GM19351 (cell line): Measurements from ENCODE around the gene DMBX1.

Experiments
- ATAC-seq: cut with Tn5 transposase; IDR thresholded peaks from one replicate; pipeline ENCODE4 v1.9.1; 2021; ENCODE audit warnings: mild to moderate bottlenecking, moderate library complexity; ENCODE audit not compliant: unreplicated experiment

The DMBX1 gene

DNA sequence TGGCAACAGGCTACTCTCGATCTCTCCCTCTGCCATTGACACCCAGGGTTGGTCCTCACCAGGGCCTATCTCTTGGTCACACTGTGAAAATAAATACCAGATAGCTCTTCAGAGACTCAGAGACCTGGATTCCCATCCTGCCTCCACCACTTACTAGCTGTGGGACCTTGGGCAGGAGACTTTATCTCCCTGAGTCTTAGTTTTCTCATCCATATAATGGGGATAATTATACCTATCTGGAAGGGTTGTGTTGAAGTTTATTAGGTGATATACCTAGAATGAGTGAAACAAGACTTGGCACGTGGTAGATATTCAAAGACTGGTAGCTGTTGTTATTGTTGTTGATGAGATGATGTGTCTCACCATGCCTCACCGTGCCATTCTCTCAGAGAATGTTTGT, 7.4 kb downstream of the DMBX1 start:
- ATAC-seq = no peak

DNA sequence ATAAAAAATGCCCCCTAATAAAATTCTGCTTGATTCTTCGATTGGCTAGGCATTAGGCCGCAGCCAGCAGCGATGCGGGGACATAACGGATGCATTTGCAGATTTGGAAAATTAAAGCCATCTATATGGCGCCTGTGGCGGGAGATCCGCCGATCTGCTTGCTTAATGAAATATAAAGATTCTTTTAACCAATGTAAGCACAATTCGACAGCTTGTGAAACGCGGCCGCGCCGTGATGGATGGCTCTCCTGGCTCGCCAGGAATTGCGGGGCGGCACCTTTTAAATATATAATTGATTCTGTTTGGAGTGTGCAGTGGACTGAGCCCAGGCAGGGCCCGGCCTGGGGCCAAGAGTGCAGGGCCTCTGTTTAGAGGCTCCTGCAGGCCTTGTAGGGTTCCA, 8.0 kb downstream of the DMBX1 start:
- ATAC-seq = no peak

DNA sequence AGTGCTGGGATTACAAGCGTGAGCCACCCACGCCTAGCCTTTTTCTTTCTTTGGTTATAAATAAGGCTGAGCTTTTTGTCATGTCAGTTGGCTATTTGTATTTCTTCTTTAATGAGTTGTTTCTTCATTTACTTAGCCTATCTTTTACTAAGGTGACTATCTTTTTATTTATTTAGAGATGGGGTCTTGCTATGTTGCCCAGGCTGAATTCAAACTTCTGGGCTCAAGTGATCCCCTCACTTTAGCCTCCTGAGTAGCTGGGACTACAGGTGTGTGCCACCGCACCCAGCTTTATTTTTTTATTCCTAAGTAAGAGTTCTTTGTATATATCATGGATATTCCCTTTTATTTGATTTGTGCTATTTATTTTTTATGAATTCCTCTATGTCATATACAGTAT, 11.9 kb downstream of the DMBX1 start:
- no peak for ATAC-seq

DNA sequence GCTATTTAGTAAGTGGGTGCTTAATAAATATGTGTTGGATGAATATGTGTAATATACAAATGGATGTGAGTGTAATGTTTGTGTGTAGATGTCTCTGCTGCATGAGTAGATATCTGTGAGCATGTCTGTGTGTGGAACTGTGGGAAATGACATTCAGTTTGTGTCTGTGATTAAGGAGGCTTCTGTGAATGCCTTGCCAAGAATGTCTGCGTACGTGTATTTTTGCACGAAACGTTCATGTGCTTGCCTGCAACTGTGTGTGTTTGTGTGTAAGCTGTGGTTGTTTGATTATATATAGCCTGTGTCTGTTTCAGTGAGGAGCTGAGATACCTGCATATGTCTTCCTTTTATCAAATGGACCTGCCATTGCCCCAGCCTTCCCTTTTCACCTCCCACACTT, 13.8 kb downstream of the DMBX1 start:
- no peak for ATAC-seq

DNA sequence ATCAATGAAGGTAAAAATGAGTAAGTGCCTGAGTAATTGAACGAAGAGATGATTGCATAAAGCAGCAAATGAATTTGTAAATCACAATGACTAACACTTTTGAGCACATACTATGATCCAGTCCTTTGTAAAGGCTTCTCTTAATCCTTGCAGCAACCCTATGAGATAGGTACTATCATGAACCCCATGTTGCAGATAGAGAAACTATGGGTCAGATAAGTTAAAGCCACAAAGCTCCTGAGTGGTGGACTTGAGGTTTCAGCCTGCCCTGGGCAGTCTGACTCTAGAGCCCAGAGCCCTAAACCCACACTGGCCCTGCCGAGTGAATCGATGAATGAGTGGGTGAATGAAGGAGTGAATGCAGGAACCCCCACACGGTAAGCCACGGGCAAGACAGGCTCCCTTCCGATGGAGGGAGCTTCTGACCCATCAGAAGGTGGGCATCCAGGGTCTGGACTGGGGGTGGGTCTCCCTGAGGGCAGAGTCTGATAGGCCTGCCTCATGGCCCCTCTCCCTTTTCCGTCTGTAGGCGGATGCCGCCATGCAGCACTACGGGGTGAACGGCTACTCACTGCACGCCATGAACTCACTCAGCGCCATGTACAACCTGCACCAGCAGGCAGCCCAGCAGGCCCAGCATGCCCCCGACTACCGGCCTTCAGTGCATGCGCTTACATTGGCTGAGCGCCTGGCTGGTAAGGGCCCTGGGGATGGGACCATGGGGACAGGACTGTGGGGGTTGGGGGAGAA, 17.0 kb downstream of the DMBX1 start:
- ATAC-seq = no peak

DNA sequence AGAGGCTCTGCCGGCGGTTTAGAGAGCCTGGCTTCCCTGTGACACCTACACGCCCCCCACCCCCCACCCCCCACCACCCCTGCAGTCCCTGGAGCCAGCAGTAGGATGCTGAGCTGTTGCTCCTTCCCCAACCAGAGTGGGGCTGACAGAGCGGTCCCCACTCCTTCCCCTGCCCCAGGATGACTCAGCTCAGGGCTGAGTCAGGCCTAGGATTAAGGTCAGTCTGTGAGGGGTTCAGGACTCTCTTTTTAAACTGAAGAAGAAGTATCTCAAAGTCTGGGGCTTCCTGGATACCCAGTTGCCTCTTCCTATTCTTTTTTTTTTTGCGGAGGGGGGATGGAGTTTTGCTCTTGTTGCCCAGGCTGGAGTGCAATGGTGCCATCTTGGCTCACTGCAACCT, 19.1 kb downstream of the DMBX1 start:
- ATAC-seq = no peak

DNA sequence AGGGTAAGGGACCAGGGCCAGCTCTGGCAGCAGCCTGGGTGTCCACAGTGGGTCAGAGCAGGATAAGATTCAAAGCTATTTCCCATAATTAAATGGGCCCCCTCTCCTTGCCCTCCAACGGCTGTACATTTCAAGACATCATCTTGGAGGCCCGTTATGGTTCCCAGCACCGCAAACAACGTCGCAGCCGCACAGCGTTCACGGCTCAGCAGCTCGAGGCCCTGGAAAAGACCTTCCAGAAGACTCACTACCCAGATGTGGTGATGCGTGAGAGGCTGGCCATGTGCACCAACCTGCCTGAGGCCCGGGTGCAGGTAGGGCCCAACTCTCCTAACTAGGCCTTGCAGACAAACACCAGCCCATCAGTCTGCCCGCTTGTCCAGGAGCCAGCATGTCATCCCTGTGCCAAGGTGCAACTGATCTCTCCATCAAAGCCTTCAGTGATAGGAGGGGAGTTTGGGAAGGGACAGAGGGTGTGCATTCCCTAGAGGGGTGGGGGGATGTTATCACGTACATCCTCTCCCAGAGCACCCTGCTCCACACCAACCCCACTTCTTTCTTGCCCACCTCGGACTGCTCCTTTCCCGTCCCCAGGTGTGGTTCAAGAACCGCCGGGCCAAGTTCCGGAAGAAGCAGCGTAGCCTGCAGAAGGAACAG, 20.8 kb downstream of the DMBX1 start:
- ATAC-seq = no peak

DNA sequence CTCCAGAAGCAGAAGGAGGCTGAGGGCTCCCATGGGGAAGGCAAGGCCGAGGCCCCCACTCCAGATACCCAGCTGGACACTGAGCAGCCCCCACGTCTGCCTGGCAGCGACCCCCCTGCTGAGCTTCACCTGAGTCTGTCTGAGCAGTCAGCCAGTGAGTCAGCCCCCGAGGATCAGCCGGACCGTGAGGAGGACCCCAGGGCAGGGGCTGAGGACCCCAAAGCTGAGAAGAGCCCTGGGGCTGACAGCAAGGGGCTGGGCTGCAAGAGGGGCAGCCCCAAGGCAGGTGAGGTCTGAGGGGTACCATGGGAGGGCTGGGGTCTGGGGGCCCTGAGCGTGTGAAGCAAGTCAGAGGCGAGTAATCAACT, 21.3 kb downstream of the DMBX1 start:
- no peak for ATAC-seq

DNA sequence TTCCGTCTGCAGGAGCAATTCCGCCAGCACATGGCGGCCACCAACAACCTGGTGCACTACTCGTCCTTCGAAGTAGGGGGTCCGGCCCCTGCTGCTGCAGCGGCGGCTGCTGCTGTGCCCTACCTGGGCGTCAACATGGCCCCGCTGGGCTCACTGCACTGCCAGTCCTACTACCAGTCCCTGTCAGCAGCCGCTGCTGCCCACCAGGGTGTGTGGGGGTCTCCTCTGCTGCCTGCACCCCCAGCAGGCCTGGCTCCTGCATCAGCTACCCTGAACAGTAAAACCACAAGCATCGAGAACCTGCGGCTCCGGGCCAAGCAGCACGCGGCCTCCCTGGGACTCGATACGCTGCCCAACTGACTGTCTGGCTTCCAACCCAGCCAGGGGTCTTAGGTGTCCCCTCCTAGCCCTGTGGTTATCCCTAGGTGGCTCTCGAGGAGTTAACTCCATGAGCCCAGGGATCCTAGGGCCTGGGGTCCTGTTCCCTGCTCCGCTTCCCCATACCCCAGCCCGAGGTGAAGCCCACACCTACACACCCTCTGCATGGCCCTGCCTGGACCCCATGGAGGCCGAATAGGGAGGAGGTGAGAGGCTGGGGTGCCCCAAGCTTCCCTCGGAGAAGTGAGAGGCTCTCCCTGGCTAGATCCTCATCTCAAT, 22.6 kb downstream of the DMBX1 start:
- no peak for ATAC-seq

DNA sequence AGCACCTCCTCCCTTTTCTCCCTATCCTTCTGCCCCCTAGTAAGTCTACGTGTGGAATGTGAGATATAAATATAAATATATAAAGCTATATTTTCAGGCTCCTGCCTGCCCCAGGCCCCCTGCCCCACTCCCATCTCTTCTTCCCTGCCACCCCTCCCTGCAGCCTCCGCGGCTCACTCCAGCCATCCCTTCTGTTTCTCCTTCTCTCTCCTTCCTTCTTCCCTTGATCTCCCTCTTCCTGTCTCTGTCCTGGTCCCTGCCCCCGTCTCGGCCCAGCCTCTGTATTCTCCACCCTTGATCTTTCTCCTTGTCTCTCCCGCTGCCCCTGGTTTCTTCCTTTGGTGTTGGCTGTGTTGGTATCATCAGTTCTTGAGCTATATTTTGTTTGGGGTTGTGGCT, 23.2 kb downstream of the DMBX1 start:
- no peak for ATAC-seq

DNA sequence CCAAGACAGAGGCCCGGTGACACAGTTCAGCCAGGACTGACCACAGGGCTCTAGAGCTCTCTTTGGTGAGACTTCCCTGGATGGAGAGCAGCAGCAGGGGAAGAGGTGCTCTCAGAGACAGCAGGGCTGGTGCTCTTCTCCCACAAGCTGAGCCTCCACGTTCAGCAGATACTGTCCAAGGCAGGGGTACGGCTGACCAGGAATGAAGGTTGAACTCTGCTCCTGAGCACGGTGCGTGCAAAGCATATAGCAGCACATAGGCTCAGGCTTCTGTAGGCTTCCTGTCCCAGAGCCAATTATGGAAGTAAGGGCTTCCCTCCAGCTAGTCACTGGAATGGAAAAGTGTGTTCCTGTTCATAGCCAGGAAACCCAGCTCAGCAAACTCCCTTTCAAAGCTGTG, 23.9 kb downstream of the DMBX1 start:
- no peak for ATAC-seq

DNA sequence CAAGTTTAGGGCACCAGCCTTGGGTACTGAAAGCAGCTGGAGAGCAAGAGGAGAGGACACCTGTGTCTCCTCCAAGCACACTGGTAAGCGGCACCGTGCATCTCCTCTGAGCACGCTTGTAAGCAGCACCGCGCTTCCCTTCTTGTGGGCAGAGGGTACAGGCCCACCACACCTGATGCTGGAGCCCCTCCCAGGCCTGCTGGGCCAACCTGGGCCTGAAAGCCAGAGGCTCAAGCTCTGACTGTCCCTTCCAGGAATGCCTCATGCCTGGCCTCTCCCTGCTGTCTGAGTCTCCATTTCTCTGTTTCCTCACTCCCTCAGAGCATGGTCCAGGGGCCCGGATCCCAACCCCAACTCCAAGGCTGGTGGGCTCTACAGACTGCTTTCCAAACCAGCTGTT, 25.9 kb downstream of the DMBX1 start:
- ATAC-seq = no peak

DNA sequence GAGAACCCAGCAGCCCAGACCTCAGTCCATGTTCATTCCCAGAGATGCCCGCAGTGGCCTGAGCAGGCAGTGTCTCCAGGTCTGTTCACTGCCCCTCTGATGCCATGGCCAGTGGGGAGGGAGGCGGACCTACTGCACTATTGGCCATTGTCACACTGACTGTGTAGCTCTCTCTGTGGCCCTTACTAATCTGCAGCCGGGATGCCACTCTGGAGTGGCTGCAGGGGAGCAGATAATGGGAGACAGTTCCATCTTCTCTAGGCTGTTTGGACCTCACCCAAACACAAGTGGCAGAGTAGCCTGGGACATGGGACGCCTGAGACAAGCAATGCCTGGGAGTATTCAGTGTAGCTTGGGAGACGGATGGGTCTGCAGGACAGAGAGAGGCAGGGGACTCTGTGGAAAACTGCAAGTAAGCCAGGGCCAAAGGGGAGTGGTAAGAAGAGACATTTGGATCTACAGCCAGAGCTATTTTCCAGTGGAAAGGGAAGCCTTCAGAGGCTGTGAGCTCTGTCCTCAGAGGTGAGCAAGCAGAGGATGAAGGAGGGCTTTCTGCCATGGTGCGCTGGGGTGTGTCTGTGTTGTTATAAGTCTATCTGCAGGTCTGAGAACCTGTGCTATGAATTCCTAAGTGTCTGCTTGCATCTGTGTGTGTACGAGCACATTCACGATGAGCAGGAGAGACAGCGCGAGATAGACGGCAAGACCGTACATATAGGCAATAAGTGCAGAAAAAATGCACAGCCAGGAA, 26.7 kb downstream of the DMBX1 start:
- no peak for ATAC-seq

DNA sequence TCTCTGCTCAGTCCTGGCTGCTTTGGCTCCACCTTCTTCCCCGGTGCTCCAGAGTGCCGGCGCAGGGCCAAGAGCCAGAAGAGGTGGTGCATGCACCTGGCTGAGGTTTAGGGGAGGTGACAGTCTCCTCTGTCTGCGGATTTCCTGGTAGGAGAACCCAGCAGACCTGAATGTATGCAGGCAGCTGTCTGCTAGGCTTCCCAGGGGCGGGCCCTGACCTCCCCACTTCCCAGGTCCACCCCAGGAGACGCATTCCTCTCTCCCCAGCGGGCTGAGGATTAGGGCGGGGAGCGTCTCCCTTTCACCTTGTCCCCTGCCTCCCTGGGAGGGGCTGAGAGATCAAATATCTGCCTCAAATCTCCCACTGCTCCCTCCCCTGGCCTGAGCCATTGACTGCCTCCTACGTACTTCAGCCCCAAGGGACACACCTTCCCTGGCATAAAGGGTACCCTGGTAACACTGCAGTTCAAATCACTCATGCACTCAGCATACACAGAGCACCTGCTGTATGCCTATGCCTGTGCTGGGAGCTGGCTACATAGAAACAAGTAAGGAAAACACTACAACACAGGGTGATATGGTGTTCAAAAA, 27.5 kb downstream of the DMBX1 start:
- no peak for ATAC-seq

DNA sequence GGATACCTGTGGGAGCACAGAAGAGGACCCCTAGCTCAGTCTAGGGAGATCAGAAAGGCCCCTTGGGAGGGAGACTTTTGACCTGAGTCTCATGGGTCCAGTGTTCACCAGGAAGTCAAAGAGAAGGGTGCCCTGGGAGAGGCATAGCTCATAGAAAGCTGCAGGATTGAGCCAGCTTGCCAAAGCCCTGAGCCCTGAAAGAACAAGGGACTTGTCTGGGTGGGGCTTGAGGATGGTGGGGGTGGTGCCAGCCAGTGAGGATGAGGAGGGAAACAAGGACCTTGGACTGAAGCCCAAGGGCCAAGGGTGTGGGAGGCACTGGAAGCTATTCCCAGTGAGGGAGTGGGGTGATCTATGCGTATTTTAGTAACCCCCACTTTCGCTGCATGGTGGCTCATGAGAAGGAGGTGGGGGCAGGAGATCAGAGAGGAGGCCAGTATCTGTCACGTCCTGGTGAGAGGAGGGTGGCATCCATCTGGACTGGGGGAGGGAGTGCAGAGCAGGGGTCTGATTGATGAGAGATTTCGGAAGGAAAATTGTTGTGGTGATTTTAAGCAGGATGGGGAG, 28.4 kb downstream of the DMBX1 start:
- ATAC-seq = no peak

DNA sequence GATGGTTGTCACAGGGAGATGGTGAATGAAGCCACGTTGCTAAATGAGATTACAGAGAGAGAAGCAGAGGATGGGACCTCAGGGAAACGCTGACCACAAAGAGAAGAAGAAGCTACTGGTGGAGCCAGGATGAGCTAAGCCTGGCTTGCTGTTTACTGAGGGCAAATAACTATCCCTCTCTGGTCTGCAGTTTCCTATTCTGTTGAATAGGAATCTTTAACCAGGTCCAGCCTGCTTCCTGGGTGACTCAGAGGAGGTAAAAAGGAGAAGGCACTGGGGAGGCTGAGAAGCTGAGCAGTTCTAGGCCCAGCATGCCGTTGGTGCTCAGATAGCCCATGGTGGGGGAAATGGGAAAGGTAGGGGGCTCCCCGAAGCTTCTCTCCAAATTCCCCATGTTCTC, 29.6 kb downstream of the DMBX1 start:
- no peak for ATAC-seq

DNA sequence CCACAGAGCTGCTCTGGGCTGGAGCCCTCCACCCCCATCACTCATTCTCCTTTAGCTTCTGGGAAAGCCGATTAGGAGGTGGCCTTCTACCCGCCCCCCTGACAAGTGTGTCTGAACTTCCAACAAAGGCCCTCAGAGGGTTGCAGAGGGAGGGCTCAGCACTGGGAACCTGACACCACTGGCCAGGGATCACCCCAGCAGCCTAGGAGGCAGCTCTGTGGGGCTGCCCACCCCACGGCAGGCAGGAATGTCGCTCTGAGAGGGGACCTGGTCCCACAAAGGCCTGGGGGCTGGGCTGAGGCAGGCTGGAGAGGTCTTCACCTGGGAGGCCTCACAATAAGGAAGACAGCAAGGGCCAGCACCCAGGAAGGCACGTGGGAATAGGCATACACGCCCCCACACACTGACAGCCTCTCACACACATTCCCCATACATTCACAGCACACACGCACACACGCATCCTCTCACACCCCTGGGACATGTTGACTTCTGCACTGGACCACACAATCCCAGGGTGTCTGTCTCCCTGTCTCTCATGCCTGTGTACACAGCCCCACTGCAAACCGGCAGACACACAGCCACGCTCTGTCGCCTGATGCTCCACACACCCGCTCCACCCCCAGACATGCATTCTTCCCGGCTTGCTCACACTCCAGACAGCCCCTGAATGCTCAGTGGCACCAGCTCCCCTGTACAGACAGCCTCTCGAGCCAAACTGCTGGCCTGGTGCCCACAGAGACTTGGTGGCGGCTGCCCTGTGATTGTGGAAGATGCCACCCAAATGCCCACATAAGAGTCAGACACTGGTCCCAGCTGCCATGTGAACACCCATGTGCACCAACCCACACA, 30.7 kb downstream of the DMBX1 start:
- ATAC-seq = no peak

DNA sequence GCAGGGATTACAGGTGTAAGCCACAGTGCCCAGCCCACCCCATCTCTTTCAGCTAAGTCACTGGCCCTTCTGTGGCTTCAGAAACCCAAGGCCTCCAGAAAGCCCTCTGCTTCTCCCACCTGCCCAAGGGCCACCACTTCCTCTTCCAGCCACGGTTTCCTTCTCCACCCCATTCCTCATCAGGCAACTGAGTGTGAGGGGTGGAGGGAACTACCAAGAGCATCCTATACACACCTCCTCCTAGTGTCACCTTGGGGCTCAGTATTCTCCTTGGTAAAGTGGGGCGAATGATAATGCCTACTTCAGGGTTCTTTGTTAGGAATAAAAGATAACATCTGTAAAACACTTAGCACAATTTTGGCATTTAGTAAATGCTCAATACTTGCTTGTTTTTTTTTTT, 31.8 kb downstream of the DMBX1 start:
- ATAC-seq = no peak

DNA sequence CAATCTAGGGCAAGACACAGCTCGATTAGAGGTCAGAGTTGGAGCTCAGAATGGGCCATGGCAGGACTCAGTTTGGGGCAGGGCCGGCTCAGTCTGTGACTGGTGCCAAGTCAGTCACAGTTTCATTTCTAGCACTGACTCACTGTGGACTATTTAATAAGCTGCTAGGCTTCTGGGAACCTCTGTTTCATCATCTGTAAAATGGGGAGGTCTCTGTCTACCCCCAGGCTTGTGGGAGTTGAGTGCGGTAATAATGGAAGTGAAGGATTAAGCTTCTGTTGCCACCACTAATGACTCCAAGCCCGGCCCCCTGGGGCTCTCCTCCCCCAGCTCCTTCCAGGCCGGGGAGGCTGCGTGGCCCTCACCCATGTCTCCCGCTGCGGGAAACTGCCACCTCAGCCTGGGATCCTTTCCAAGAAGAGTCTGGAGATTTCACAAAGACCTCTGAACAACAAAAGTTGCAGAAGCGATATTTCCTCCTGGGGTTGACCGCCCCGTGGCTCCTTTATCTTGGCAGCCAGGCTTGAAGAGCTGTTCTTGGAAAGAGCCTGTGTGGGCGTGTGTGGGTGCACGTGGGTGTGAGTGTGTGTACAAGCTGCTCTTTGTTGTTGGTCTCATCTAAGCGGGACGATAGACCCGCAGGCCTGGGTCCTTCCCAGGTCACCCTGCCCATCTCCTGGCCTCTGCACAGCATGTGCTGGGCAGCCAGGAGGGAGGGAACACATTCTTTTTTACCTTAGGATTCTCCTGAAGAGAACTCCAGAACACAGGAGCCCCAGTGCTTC, 32.7 kb downstream of the DMBX1 start:
- peak; percentile 76 for ATAC-seq
